DMS 273 treated with DMSO at 0.1 percent for 48 hours (cell line): ENCODE measurements around the gene DDX39A.
"Not testable (repeated sequence)": the region's sequence is repeated elsewhere in the genome, so short reads cannot be mapped to it uniquely, and the experiment has no call there.

Source experiments
- DNase-seq: peaks from one replicate; lab custom pipeline; 2025; lab: John Stamatoyannopoulos, UW

The DDX39A gene

GRCh38 chr19:14419106-14419813, at the start of gene DDX39A:
Gene DDX39A (minus strand): TSS chr19:14419341. CDS start chr19:14413220, 6,121 bp downstream.
- peak; percentile 99 for DNase-seq

GRCh38 chr19:14467816-14468215, 48.7 kb upstream of the DDX39A start:
- DNase-seq: no peak

- DNase-seq: no peak
Observed at GRCh38 chr19:14467391-14467790, 48.2 kb upstream of the DDX39A start.

GRCh38 chr19:14463747-14464146, 44.6 kb upstream of the DDX39A start:
- no peak for DNase-seq

GRCh38 chr19:14462401-14462800, 43.3 kb upstream of the DDX39A start:
- DNase-seq: not testable (repeated sequence)

- no peak for DNase-seq
Observed at GRCh38 chr19:14460935-14461334, 41.8 kb upstream of the DDX39A start.

- DNase-seq: no peak
Observed at GRCh38 chr19:14459703-14460102, 40.6 kb upstream of the DDX39A start.

- not testable (repeated sequence) for DNase-seq
Observed at GRCh38 chr19:14452303-14452702, 33.2 kb upstream of the DDX39A start.

- DNase-seq: no peak
Observed at GRCh38 chr19:14450876-14451275, 31.7 kb upstream of the DDX39A start.

- DNase-seq: no peak
Observed at GRCh38 chr19:14450168-14450874, 31.2 kb upstream of the DDX39A start.

GRCh38 chr19:14449321-14449720, 30.2 kb upstream of the DDX39A start:
- no peak for DNase-seq

GRCh38 chr19:14446336-14447036, 27.3 kb upstream of the DDX39A start:
- DNase-seq: no peak

- no peak for DNase-seq
Observed at GRCh38 chr19:14443632-14444216, 24.6 kb upstream of the DDX39A start.

- no peak for DNase-seq
Observed at GRCh38 chr19:14442891-14443631, 23.9 kb upstream of the DDX39A start.

- no peak for DNase-seq
Observed at GRCh38 chr19:14441041-14441938, 22.1 kb upstream of the DDX39A start.

GRCh38 chr19:14440049-14440448, 20.9 kb upstream of the DDX39A start:
- no peak for DNase-seq

GRCh38 chr19:14439014-14439413, 19.9 kb upstream of the DDX39A start:
- DNase-seq: no peak

- no peak for DNase-seq
Observed at GRCh38 chr19:14437578-14438140, 18.5 kb upstream of the DDX39A start.

GRCh38 chr19:14435320-14436050, 16.3 kb upstream of the DDX39A start:
- no peak for DNase-seq
